A673 (cell line): ENCODE results near the gene CYSLTR2. TPM values are rescaled to one million over a fixed set of nuclear protein-coding genes. Genes with fewer than 3 reads are reported as not detected.

Experiments used
- BruUV-seq: library from RNA; stranded (reverse); fragments of 400-500 nt; replicated peaks from 2 replicates; lab custom pipeline; 2021; lab: Mats Ljungman, UMichigan
- CTCF ChIA-PET: fragments of 300-600 bp; sonication (Branson Sonifier 250); formaldehyde crosslinking; loops from one replicate; lab custom pipeline; 2022; ENCODE audit warnings: antibody characterized with exemption; lab: Charles Lee
- POLR2A ChIA-PET: fragments of 300-600 bp; sonication (Branson Sonifier 250); formaldehyde crosslinking; loops from one replicate; lab custom pipeline; 2022; ENCODE audit warnings: antibody characterized with exemption; ENCODE audit not compliant: low non-redundant PET; lab: Charles Lee
- DNase-seq: peaks from one replicate; pipeline ENCODE4 v3.0.0-alpha.2; 2015; ENCODE audit warnings: low spot score
- H3K27ac ChIP-seq: fragments of 200-600 bp; sonication (generic); 2 replicates; pipeline ENCODE4 v1.5.1; 2016; ENCODE audit warnings: mixed run types, low read depth, mild to moderate bottlenecking, mixed read lengths, antibody characterized with exemption, low read length; ENCODE audit not compliant: poor library complexity, severe bottlenecking
- H3K27me3 ChIP-seq: fragments of 200-600 bp; sonication (generic); replicated peaks from 2 replicates; pipeline ENCODE4 v1.6.1; 2017; ENCODE audit warnings: mixed run types, low read depth, mild to moderate bottlenecking, mixed read lengths, antibody characterized with exemption, low read length; ENCODE audit not compliant: insufficient read depth, poor library complexity
- H3K36me3 ChIP-seq: fragments of 200-600 bp; sonication (generic); 2 replicates; pipeline ENCODE4 v1.6.1; 2016; ENCODE audit warnings: mixed run types, mild to moderate bottlenecking, mixed read lengths, antibody characterized with exemption, low read length; ENCODE audit not compliant: insufficient read depth, poor library complexity, severe bottlenecking
- H3K4me1 ChIP-seq: fragments of 200-600 bp; sonication (generic); 2 replicates; pipeline ENCODE4 v1.6.1; 2017; ENCODE audit warnings: mixed run types, mild to moderate bottlenecking, mixed read lengths, antibody characterized with exemption, low read length; ENCODE audit not compliant: insufficient read depth, poor library complexity, severe bottlenecking
- H3K4me3 ChIP-seq: fragments of 200-600 bp; sonication (generic); 2 replicates; pipeline ENCODE4 v1.5.1; 2016; ENCODE audit warnings: low read depth, mixed run types, mild to moderate bottlenecking, mixed read lengths, low read length; ENCODE audit not compliant: poor library complexity, severe bottlenecking
- H3K9me3 ChIP-seq: fragments of 200-600 bp; sonication (generic); 2 replicates; pipeline ENCODE4 v1.6.1; 2016; ENCODE audit warnings: mixed run types, low read depth, mild to moderate bottlenecking, mixed read lengths, antibody characterized with exemption, low read length; ENCODE audit not compliant: poor library complexity, severe bottlenecking
- CTCF ChIP-seq: fragments of 300-800, 200-600 bp; sonication (generic); conservative IDR thresholded peaks from 2 replicates; pipeline ENCODE4 v1.5.1; 2017; ENCODE audit warnings: low read depth, mild to moderate bottlenecking, antibody characterized with exemption, low read length, moderate library complexity, mixed read lengths
- EZH2 ChIP-seq: fragments of 200-600 bp; sonication (generic); IDR thresholded peaks from 2 replicates; pipeline ENCODE4 v1.6.1; 2017; ENCODE audit warnings: borderline replicate concordance, low read depth, mild to moderate bottlenecking, mixed read lengths, antibody characterized with exemption, low read length; ENCODE audit not compliant: poor library complexity, severe bottlenecking
- intact Hi-C: fragments of 100-400 bp; cut with micrococcal nuclease; formaldehyde crosslinking; loops from one replicate; pipeline ENCODE4 v1.10.0; 2022; ENCODE audit not compliant: unreplicated experiment
- total RNA-seq: library from RNA; stranded (reverse); gene quantifications from 2 replicates; pipeline ENCODE4 v1.2.3, GENCODE V29; 2021

CYSLTR2 gene
- total RNA-seq, 1 experiment from 2014 or later = not detected

GRCh38 chr13:48737689-48738088 is 84.0 kb downstream of the CYSLTR2 start:
- ChIA-PET CTCF (no interaction called here), POLR2A (no interaction called here)
- H3K36me3 ChIP-seq = no peaks in the 10 kb centered on the region
- no peak overlapping the region for H3K4me3 ChIP-seq
- H3K4me1 ChIP-seq = no peaks in the 10 kb centered on the region
- TF ChIP-seq EZH2 (no peak), CTCF (no peak)
- no peaks in the 10 kb centered on the region for H3K27me3 ChIP-seq
- intact Hi-C loops = loop anchor here (10.0 kb wide), 1 partner anchor 143 kb away; no protein-coding TSS in a partner anchor
- no TSS peak for BruUV-seq
- no peaks in the 10 kb centered on the region for H3K9me3 ChIP-seq
- no peak for DNase-seq
- H3K27ac ChIP-seq = no peak overlapping the region

- no peaks in the 10 kb centered on the region for H3K36me3 ChIP-seq
- no peaks in the 10 kb centered on the region for H3K4me1 ChIP-seq
- DNase-seq = no peak
- no peaks in the 10 kb centered on the region for H3K27me3 ChIP-seq
- BruUV-seq = no TSS peak
- no peaks in the 10 kb centered on the region for H3K9me3 ChIP-seq
- TF ChIP-seq CTCF (no peak), EZH2 (no peak)
- CTCF ChIA-PET = no interaction called here
- intact Hi-C loops = loop anchor here (10.0 kb wide), 1 partner anchor 144 kb away; no protein-coding TSS in a partner anchor
- POLR2A ChIA-PET = no interaction called here
- H3K27ac ChIP-seq = no peak overlapping the region
- H3K4me3 ChIP-seq = no peak overlapping the region
These were observed 84.6 kb downstream of the CYSLTR2 start for GRCh38 chr13:48738311-48738710.

- no peaks in the 10 kb centered on the region for H3K9me3 ChIP-seq
- CTCF ChIA-PET = no interaction called here
These were observed 85.7 kb downstream of the CYSLTR2 start for GRCh38 chr13:48739386-48739964.

More at GRCh38 chr13:48739386-48739964, 85.7 kb downstream of the CYSLTR2 start:
- no peaks in the 10 kb centered on the region for H3K27me3 ChIP-seq
- no peak for TF ChIP-seq EZH2
- no peak for TF ChIP-seq CTCF
- POLR2A ChIA-PET = no interaction called here
- H3K4me1 ChIP-seq = no peaks in the 10 kb centered on the region
- intact Hi-C loops = loop anchor here (10.0 kb wide), 1 partner anchor 145 kb away; no protein-coding TSS in a partner anchor
- no peak overlapping the region for H3K27ac ChIP-seq
- BruUV-seq = no TSS peak
- no peak for DNase-seq
- no peak overlapping the region for H3K4me3 ChIP-seq
- H3K36me3 ChIP-seq = no peaks in the 10 kb centered on the region
